DOHH2 (cell line): ENCODE results near the gene PTGES3.

Experiments used
- H3F3A ChIP-seq: fragments of 200-600 bp; sonication (generic), shearing (Covaris generic); 2 replicates; pipeline ENCODE4 v1.6.0; 2016; ENCODE audit warnings: antibody characterized with exemption, mild to moderate bottlenecking; ENCODE audit not compliant: control insufficient read depth, insufficient read depth
- H3K27ac ChIP-seq: fragments of 200-600 bp; sonication (generic); 2 replicates; pipeline ENCODE4 v1.5.1; 2014; ENCODE audit warnings: low read depth, mild to moderate bottlenecking, low read length, moderate library complexity
- H3K27me3 ChIP-seq: fragments of 200-600 bp; sonication (generic); 2 replicates; pipeline ENCODE4 v1.6.1; 2014; ENCODE audit warnings: mild to moderate bottlenecking, low read length, mixed read lengths; ENCODE audit not compliant: control insufficient read depth
- H3K36me3 ChIP-seq: fragments of 200-600 bp; sonication (generic); 2 replicates; pipeline ENCODE4 v1.6.1; 2014; ENCODE audit warnings: mild to moderate bottlenecking, low read length, moderate library complexity, mixed read lengths; ENCODE audit not compliant: control insufficient read depth
- H3K4me1 ChIP-seq: fragments of 200-600 bp; sonication (generic); 2 replicates; pipeline ENCODE4 v1.6.1; 2014; ENCODE audit warnings: mild to moderate bottlenecking, low read length, mixed read lengths; ENCODE audit not compliant: control insufficient read depth
- H3K4me2 ChIP-seq: fragments of 200-600 bp; sonication (generic); 2 replicates; pipeline ENCODE4 v1.6.0; 2014; ENCODE audit warnings: mild to moderate bottlenecking, low read length, moderate library complexity
- H3K4me3 ChIP-seq: fragments of 200-600 bp; sonication (generic); 2 replicates; pipeline ENCODE4 v1.5.1; 2014; ENCODE audit warnings: mild to moderate bottlenecking, low read length, mixed read lengths
- H3K79me2 ChIP-seq: fragments of 200-600 bp; sonication (generic); 2 replicates; pipeline ENCODE4 v1.6.1; 2014; ENCODE audit warnings: mild to moderate bottlenecking, low read length, mixed read lengths; ENCODE audit not compliant: control insufficient read depth
- H3K9me2 ChIP-seq: fragments of 200-600 bp; sonication (generic); replicated peaks from 2 replicates; pipeline ENCODE4 v1.6.1; 2014; ENCODE audit warnings: mild to moderate bottlenecking, low read length, mixed read lengths; ENCODE audit not compliant: control insufficient read depth
- H3K9me3 ChIP-seq: fragments of 200-600 bp; sonication (generic); 2 replicates; pipeline ENCODE4 v1.6.1; 2014; ENCODE audit warnings: antibody characterized with exemption, low read length, mixed read lengths; ENCODE audit not compliant: control insufficient read depth, insufficient read depth
- H4K20me1 ChIP-seq: fragments of 200-600 bp; sonication (generic); 2 replicates; pipeline ENCODE4 v1.6.0; 2014; ENCODE audit warnings: low read depth, mild to moderate bottlenecking, antibody characterized with exemption, low read length, moderate library complexity; ENCODE audit not compliant: control insufficient read depth, insufficient read depth
- EZH2phosphoT487 ChIP-seq: fragments of 200-600 bp; sonication (generic); IDR thresholded peaks from 2 replicates; pipeline ENCODE4 v1.6.1; 2017; ENCODE audit warnings: borderline replicate concordance, mild to moderate bottlenecking, antibody characterized with exemption, low read length, moderate library complexity, mixed read lengths
- TF ChIP-seq, protein P1 (sequence below): fragments of 200-600 bp; sonication (generic); IDR thresholded peaks from one replicate; pipeline ENCODE4 v1.5.1; 2014; ENCODE audit warnings: antibody characterized with exemption, mild to moderate bottlenecking, low read depth, low read length; ENCODE audit not compliant: poor library complexity, severe bottlenecking

PTGES3 gene

DNA sequence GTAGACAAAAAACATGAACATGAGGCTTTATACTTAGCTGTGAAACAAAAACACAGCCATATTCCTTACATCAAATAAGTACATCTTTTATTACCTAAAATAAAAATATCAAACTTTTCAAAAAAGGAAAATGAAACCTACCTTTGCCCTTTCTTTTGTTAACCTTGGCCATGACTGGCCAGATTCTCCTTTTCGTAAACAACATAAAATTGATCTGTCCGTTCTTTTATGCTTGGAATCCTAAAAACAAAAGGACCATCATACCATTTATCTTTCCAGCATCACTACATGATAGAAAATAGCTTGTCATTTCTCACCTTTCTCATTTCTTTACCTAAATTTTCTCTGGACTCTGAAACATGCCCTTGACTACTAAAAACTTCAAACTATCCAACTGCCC, 16.5 kb downstream of the PTGES3 start:
- Histone ChIP-seq H3K9me2 (no peaks in the 10 kb centered on the region), H3K4me1 (no peaks in the 10 kb centered on the region), H4K20me1 (peaks cover 16% of the 10 kb centered on the region), H3K36me3 (peaks cover 88% of the 10 kb centered on the region), H3K9me3 (no peaks in the 10 kb centered on the region), H3F3A (peaks cover 34% of the 10 kb centered on the region), H3K4me2 (no peak overlapping the region), H3K27me3 (no peaks in the 10 kb centered on the region), H3K79me2 (peaks cover 66% of the 10 kb centered on the region), H3K27ac (no peak overlapping the region), H3K4me3 (no peak overlapping the region)
- TF ChIP-seq, protein P1, sequence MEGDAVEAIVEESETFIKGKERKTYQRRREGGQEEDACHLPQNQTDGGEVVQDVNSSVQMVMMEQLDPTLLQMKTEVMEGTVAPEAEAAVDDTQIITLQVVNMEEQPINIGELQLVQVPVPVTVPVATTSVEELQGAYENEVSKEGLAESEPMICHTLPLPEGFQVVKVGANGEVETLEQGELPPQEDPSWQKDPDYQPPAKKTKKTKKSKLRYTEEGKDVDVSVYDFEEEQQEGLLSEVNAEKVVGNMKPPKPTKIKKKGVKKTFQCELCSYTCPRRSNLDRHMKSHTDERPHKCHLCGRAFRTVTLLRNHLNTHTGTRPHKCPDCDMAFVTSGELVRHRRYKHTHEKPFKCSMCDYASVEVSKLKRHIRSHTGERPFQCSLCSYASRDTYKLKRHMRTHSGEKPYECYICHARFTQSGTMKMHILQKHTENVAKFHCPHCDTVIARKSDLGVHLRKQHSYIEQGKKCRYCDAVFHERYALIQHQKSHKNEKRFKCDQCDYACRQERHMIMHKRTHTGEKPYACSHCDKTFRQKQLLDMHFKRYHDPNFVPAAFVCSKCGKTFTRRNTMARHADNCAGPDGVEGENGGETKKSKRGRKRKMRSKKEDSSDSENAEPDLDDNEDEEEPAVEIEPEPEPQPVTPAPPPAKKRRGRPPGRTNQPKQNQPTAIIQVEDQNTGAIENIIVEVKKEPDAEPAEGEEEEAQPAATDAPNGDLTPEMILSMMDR, result no peak
- TF ChIP-seq EZH2phosphoT487, result no peak

DNA sequence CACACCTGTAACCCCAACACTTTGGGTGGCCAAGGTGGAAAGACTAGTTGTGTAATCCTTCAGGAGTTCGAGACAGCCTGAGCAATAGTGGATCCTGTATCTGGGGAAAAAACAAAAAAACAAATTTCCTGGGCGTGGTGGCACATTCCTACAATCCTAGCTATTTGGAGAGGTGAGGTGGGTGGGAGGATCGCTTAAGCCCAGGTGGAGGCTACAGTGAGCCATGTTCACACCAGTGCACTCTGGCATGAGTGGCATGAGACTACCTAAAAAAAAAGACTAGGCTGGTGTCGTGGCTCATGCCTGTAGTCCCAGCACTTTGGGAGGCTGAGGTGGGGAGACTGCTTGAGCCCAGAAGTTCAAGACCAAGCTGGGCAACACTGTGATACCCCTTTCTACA, 17.2 kb downstream of the PTGES3 start:
- H3K79me2 ChIP-seq, result peaks cover 59% of the 10 kb centered on the region
- H3K27ac ChIP-seq, result no peak overlapping the region
- H3K9me2 ChIP-seq, result no peaks in the 10 kb centered on the region
- no peaks in the 10 kb centered on the region for H3K9me3 ChIP-seq
- peaks cover 16% of the 10 kb centered on the region for H4K20me1 ChIP-seq
- H3K4me1 ChIP-seq, result no peaks in the 10 kb centered on the region
- H3K27me3 ChIP-seq, result no peaks in the 10 kb centered on the region
- H3K36me3 ChIP-seq, result peaks cover 89% of the 10 kb centered on the region
- no peak overlapping the region for H3K4me3 ChIP-seq
- no peak overlapping the region for H3K4me2 ChIP-seq
- TF ChIP-seq, protein P1, result no peak
- TF ChIP-seq EZH2phosphoT487, result no peak
- H3F3A ChIP-seq, result peaks cover 38% of the 10 kb centered on the region

DNA sequence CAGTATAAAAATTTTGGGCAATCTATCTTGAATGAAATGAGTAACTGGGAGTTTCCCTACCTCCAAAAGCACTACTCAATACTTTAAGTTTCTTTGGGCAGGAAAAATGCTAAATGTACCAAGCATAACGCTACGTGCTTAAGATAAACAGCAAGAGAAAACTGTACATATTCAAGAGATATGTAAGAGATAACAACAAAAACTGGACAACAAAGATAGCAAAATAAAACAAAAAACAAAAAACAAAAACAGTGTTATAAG, 20.0 kb downstream of the PTGES3 start:
- H3K4me2 ChIP-seq, result no peak overlapping the region
- H3K36me3 ChIP-seq, result peaks cover 99% of the 10 kb centered on the region
- peaks cover 15% of the 10 kb centered on the region for H4K20me1 ChIP-seq
- H3K4me3 ChIP-seq, result no peak overlapping the region
- TF ChIP-seq, protein P1, result no peak
- TF ChIP-seq EZH2phosphoT487, result no peak
- H3K79me2 ChIP-seq, result peaks cover 35% of the 10 kb centered on the region
- H3K9me3 ChIP-seq, result no peaks in the 10 kb centered on the region
- H3F3A ChIP-seq, result peaks cover 48% of the 10 kb centered on the region
- no peaks in the 10 kb centered on the region for H3K4me1 ChIP-seq
- H3K9me2 ChIP-seq, result no peaks in the 10 kb centered on the region
- H3K27me3 ChIP-seq, result no peaks in the 10 kb centered on the region
- H3K27ac ChIP-seq, result no peak overlapping the region
